Pancreas (tissue), 10 donors: ENCODE measurements around the gene SHC3. TPM values are rescaled to one million over a fixed set of nuclear protein-coding genes. Genes with fewer than 3 reads are reported as not detected.

ENCODE experiments used
- ATAC-seq, 4 donors: fragments of 200-7000 bp; cut with Tn5 transposase; one replicate each; pipeline versions ENCODE4 v1.8.0 to v1.9.1; 2020; ENCODE audit warnings: mild to moderate bottlenecking in 4 of 4, moderate library complexity in 4 of 4
- DNase-seq, 6 donors: peaks; one replicate each; pipeline ENCODE4 v3.0.0-alpha.2; 2020
- FAIRE-seq: peaks from 2 replicates; lab custom pipeline; 2012; peaks lifted over from hg19 to GRCh38; lab: Jason Lieb, UNC
- H3K27ac ChIP-seq, 4 donors: fragments of 200-600 bp; sonication (generic); 1 replicate in 3 of 4; 2 replicates in 1 of 4; pipeline versions ENCODE4 v1.5.0 to v1.8.0; 2020
- H3K27me3 ChIP-seq, 4 donors: fragments of 200-600 bp; one replicate each; pipeline ENCODE4 v1.8.0; 2021
- H3K36me3 ChIP-seq, 3 donors: fragments of 200-600 bp; sonication (generic) in 1 of 3; one replicate each; pipeline versions ENCODE4 v1.5.0 to v1.8.0; 2020 to 2021
- H3K4me1 ChIP-seq, 3 donors: fragments of 200-600 bp; one replicate each; pipeline ENCODE4 v1.8.0; 2021
- H3K4me3 ChIP-seq, 4 donors: fragments of 200-600 bp; sonication (generic) in 2 of 4; one replicate each; pipeline versions ENCODE4 v1.5.0 to v1.8.0; 2020 to 2021
- H3K9me3 ChIP-seq, 4 donors: fragments of 200-600 bp; one replicate each; pipeline ENCODE4 v1.8.0; 2021
- CTCF ChIP-seq, 4 donors: fragments of 200-600 bp; sonication (generic) in 3 of 4; IDR thresholded peaks; one replicate each; pipeline versions ENCODE4 v1.5.0 to v1.8.0; 2021; ENCODE audit warnings: antibody characterized with exemption in 4 of 4
- WGBS, 2 donors: extraction: QIAGEN DNeasy Blood & Tissue Kit; methylation state at CpG; one replicate each; pipeline ENCODE4 v1.1.7; 2013; 5-methylcytosine and 5-hydroxymethylcytosine counted together
- intact Hi-C, 3 donors: fragments of 100-400 bp; cut with DNase I; formaldehyde crosslinking; loops; one replicate each; pipeline versions ENCODE4 v1.11.1 to v1.14.2; 2022
- polyA plus RNA-seq, 2 donors: library from polyadenylated mRNA; stranded (reverse); fragments of 200-250 nt; gene quantifications; one replicate each; pipeline ENCODE4 v1.2.3, GENCODE V29; 2013
- total RNA-seq, 6 donors: library from RNA; stranded (reverse); fragmentation: NEBNext Ultra II Directional in 4 of 6; extraction: Animal tissue kit (Norgen Biotek cat#: 25700) in 4 of 6; gene quantifications; one replicate each; pipeline versions ENCODE4 v1.2.1 to v1.2.4, GENCODE V29; 2021 to 2023
- donor health status: healthy with polysubstance abuse.
- donor health status: DM: no; HTN: no; CAD: no; lungs with moderate emphysema.
- donor health status: DM: no; HTN: no; CAD: no.
- donor health status: control.
- donor health status: control.
- donor health status: Bipolar disorder and iron deficiency.
- donor health status: DM: yes; HTN: yes; CAD: no.
- donor health status: DM: no; HTN: no; CAD: no.
- donor health status: DM: no; HTN: no; CAD: no.
- donor health status: DM: yes; HTN: yes; CAD: no.

Gene SHC3
- total and polyA plus RNA-seq, 8 donors: 0.19 to 6.3 (median 1.8) TPM

- no peaks in the 10 kb centered on the region for H3K36me3 ChIP-seq
Measured at GRCh38 chr9:89011683-89012082, 166.9 kb downstream of the SHC3 start.

GRCh38 chr9:89010526-89011111, 168.0 kb downstream of the SHC3 start:
- WGBS, 2 donors: 77 to 78% methylated on average over 6 of the region's 6 CpGs
- Histone ChIP-seq H3K27me3 (no peaks in the 10 kb centered on the region), H3K4me3 (no peak overlapping the region), H3K9me3 (no peaks in the 10 kb centered on the region), H3K27ac (no peak overlapping the region), H3K4me1 (no peaks in the 10 kb centered on the region), H3K36me3 (no peaks in the 10 kb centered on the region)
- intact Hi-C loops: no loop called here
- TF ChIP-seq CTCF (IDR thresholded peaks at IDR 0.05): no peak
- FAIRE-seq: no peak
- ATAC-seq: no peak
- DNase-seq: no peak

More at GRCh38 chr9:89011683-89012082, 166.9 kb downstream of the SHC3 start:
- H3K27me3 ChIP-seq: no peaks in the 10 kb centered on the region
- no peaks in the 10 kb centered on the region for H3K9me3 ChIP-seq
- no peak for TF ChIP-seq CTCF (IDR thresholded peaks at IDR 0.05)
- WGBS, 2 donors: 87 to 92% methylated on average over 2 of the region's 2 CpGs
- no peak overlapping the region for H3K27ac ChIP-seq
- intact Hi-C loops: no loop called here
- DNase-seq (no peak), FAIRE-seq (no peak), ATAC-seq (no peak)
- no peaks in the 10 kb centered on the region for H3K4me1 ChIP-seq
- no peak overlapping the region for H3K4me3 ChIP-seq

GRCh38 chr9:89010056-89010455, 168.6 kb downstream of the SHC3 start:
- H3K27ac ChIP-seq: no peak overlapping the region
- no peak for TF ChIP-seq CTCF (IDR thresholded peaks at IDR 0.05)
- DNase-seq (no peak), FAIRE-seq (no peak), ATAC-seq (no peak)
- no peak overlapping the region for H3K4me3 ChIP-seq
- WGBS, 2 donors: 81% methylated on average over 10 of the region's 10 CpGs
- intact Hi-C loops: no loop called here
- no peaks in the 10 kb centered on the region for H3K27me3 ChIP-seq
- H3K9me3 ChIP-seq: no peaks in the 10 kb centered on the region
- no peaks in the 10 kb centered on the region for H3K4me1 ChIP-seq
- H3K36me3 ChIP-seq: no peaks in the 10 kb centered on the region

DNA sequence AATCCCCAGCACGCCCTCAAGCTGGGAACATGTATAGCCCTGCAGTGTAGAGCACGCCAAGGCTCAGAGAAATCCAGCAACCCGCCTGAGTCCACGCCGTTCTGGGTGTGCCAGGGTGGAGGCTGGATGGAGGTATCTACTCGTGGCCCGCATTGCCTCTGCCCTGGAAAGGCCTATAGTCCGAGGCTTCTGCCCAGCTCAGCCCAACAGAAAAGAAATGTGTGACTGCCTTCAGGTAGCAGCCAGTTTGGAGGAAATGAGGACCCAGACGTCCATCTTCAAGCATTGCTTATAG, 169.1 kb downstream of the SHC3 start:
- intact Hi-C loops: no loop called here
- FAIRE-seq (no peak), DNase-seq (no peak), ATAC-seq (no peak)
- 90% methylated on average over 9 of the region's 9 CpGs for WGBS, 2 donors
- Histone ChIP-seq H3K4me3 (no peak overlapping the region), H3K36me3 (no peaks in the 10 kb centered on the region), H3K9me3 (no peaks in the 10 kb centered on the region), H3K27me3 (no peaks in the 10 kb centered on the region), H3K27ac (no peak overlapping the region), H3K4me1 (no peaks in the 10 kb centered on the region)
- no peak for TF ChIP-seq CTCF (IDR thresholded peaks at IDR 0.05)

DNA sequence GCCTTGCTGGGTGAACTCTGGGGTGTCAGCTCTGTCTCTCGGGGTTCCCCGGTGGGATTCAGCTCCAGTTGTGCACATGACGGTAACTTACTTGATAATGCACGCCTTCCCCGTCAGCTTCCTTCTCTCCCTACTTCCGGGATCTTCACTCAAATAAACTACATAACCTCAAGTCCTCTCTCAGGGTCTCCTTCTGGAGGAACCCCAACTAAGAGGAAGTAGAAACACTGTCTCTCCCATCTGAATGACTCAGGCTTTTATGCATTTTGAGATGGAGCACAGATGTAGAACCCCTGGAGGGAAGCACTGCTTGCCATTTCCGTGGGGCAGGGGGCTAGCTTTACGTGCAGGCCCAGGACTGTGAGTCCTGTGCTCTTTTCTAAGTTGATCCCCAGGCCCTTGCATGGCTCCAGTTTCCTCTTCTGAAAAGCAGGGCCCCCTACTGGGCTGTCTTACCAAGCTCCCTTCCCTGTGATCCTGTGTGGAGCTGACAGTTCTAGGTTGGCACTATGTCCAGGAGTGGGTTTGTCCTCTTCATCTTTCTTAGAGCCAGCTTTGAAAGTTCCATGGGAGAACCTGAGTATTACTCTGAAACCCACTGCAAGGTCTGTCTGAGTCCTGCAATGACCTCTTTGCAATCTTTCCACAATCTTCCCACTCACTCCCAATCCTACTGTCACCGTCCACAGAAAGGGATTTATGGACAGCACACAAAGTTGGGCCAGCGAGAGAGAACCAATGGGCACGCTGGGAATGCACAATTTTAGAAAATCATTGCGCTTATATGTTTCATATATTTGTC, 169.7 kb downstream of the SHC3 start:
- Histone ChIP-seq H3K36me3 (no peaks in the 10 kb centered on the region), H3K9me3 (no peaks in the 10 kb centered on the region), H3K4me3 (no peak overlapping the region), H3K4me1 (no peaks in the 10 kb centered on the region), H3K27me3 (no peaks in the 10 kb centered on the region), H3K27ac (no peak overlapping the region)
- ATAC-seq (no peak), FAIRE-seq (no peak), DNase-seq (no peak)
- TF ChIP-seq CTCF (IDR thresholded peaks at IDR 0.05): no peak
- WGBS, 2 donors: 82 to 88% methylated on average over 12 of the region's 12 CpGs
- intact Hi-C loops: no loop called here
